Measurements from ENCODE around the gene EGLN1.
"Not testable (repeated sequence)": the region's sequence is repeated elsewhere in the genome, so short reads cannot be mapped to it uniquely, and the experiment has no call there.

The EGLN1 gene

DNA sequence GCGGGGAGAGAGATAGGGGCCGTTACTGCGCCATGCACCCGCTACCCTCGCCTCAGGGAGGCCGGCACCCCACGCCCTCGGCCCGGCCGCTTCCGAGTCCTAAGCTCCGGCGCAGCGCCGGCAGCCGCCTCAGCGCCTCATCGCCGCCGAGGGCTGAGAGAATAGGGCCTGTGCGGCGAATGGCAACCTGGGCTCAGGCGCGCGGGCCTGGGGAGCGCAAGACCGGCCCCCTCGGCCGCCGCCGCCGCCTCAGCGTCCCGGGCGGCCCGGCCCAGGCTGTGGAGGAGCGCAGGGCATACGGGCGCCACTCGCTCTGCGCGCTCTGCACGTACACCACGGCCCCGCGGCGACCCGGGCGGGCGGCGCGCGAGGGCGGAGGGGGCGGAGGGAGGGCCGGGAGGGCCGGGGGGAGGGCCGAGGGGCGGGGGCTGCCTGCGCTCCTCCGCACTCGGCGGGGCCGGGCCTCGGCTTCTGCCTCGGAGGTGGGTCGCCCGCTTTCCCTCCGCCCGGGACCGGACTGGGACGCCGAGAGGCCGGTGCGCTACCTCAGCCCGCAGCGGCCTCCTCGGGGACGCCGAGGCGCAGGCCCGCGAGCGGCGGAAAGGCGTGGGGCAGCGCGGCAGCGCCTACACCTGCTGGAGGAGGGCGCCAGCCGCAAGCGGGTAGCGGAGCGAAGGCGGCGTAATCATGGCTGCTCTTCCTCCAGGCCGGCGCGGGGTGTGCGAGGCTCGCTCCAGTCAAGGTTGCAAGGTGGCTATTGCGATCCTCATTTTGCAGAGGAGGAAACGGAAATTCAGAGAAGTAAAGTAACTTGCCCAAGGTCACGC, at the start of gene EGLN1:
Gene EGLN1, minus strand, starts transcription at position 317 of the 827 bp plus-strand sequence. CDS start 399 bp downstream, outside the sequence.
- DNase-seq (ENCODE audit: extremely low read depth, low read depth), result peak; percentile 76
- TF ChIP-seq, protein P1, sequence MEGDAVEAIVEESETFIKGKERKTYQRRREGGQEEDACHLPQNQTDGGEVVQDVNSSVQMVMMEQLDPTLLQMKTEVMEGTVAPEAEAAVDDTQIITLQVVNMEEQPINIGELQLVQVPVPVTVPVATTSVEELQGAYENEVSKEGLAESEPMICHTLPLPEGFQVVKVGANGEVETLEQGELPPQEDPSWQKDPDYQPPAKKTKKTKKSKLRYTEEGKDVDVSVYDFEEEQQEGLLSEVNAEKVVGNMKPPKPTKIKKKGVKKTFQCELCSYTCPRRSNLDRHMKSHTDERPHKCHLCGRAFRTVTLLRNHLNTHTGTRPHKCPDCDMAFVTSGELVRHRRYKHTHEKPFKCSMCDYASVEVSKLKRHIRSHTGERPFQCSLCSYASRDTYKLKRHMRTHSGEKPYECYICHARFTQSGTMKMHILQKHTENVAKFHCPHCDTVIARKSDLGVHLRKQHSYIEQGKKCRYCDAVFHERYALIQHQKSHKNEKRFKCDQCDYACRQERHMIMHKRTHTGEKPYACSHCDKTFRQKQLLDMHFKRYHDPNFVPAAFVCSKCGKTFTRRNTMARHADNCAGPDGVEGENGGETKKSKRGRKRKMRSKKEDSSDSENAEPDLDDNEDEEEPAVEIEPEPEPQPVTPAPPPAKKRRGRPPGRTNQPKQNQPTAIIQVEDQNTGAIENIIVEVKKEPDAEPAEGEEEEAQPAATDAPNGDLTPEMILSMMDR (IDR thresholded peaks at IDR 0.05; ENCODE audit: low read depth, low read length, missing control alignments), result peak; percentile 20

DNA sequence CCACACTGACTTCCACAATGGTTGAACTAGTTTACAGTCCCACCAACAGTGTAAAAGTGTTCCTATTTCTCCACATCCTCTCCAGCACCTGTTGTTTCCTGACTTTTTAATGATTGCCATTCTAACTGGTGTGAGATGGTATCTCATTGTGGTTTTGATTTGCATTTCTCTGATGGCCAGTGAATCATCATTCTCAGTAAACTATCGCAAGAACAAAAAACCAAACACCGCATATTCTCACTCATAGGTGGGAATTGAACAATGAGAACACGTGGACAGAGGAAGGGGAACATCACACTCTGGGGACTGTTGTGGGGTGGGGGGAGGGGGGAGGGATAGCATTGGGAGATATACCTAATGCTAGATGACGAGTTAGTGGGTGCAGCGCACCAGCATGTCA, 49.4 kb upstream of the EGLN1 start:
- DNase-seq (ENCODE audit: extremely low read depth, low read depth); H3K4me3 ChIP-seq (replicated peaks; ENCODE audit: low read depth, low read length): not testable (repeated sequence)

More for the DNA sequence above, at the start of gene EGLN1:
- H3K4me3 ChIP-seq (replicated peaks; ENCODE audit: low read depth, low read length), result peak within 1 kb of the TSS; percentile 88

DNA sequence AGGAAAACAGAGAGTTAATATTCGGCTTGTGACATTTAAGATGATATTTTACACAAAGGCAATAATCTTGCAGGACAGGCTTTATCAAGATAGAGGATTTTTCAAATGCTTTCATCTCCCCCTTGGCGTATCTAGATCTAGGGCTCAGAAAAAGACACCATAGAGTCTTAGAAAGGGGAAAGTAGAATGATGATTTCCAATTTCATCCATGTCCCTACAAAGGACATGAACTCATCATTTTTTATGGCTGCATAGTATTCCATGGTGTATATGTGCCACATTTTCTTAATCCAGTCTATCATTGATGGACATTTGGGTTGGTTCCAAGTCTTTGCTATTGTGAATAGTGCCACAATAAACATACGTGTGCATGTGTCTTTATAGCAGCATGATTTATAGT, 48.9 kb upstream of the EGLN1 start:
- DNase-seq (ENCODE audit: extremely low read depth, low read depth); H3K4me3 ChIP-seq (replicated peaks; ENCODE audit: low read depth, low read length): not testable (repeated sequence)

DNA sequence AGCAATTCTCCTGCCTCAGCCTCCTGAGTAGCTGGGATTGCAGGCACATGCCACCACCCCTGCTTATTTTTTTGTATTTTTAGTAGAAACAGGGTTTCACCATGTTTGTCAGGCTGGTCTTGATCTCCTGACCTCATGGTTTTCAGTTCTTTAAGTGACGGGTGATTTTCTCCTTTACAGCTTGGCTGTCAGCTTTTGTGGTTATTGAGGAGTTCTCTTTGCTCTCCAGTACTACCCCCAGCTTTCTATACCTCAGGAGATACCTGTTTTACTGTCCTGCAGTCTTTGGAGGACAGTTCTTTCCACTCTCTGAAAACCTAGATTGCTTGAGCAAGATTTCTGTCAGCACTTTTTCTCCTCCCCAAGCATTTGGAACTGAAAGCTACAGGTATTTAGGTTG, 45.9 kb upstream of the EGLN1 start:
- no peak overlapping the region for H3K4me3 ChIP-seq (replicated peaks; ENCODE audit: low read depth, low read length)
- TF ChIP-seq, protein P1 (IDR thresholded peaks at IDR 0.05; ENCODE audit: low read depth, low read length, missing control alignments), result no peak
- DNase-seq (ENCODE audit: extremely low read depth, low read depth), result no peak

DNA sequence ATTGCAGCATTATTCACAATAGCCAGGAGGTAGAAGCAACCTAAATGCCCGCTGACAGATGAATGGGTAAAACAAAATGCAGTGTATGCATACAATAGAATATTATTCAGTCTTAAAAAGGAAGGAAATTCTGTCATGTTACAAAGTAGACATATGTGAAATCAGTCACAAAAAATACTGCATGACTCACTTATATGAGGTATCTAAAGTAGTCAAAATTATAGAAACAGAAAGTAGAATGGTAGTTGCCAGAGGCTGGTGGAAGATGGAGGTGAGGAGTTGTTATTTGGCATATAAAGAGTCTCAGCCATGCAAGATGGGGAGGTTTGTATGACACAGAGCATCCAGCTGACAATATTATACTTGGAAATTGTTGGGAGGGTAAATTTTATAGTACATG, 43.0 kb upstream of the EGLN1 start:
- H3K4me3 ChIP-seq (replicated peaks; ENCODE audit: low read depth, low read length), result no peak overlapping the region
- DNase-seq (ENCODE audit: extremely low read depth, low read depth), result no peak
- TF ChIP-seq, protein P1 (IDR thresholded peaks at IDR 0.05; ENCODE audit: low read depth, low read length, missing control alignments), result no peak

DNA sequence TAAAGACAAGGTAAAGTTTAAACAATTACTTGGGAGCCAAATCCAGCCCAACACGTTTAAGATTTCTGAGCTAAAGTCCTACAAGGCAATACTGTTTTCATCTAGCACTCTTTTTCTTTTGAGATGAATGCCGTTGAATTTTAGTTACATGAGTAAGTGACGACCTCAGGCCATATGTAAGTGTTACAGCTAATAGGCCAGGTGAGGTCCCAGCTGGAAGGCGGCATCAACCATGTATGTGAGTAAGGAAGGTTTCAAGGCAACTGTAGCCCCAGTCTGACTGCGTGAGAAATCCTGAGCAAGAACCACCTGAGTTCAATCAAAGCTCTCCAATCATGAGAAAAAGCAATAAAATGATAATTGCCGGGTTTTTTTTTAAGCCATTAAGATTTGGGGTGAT, 41.5 kb upstream of the EGLN1 start:
- no peak overlapping the region for H3K4me3 ChIP-seq (replicated peaks; ENCODE audit: low read depth, low read length)
- no peak for DNase-seq (ENCODE audit: extremely low read depth, low read depth)
- TF ChIP-seq, protein P1 (IDR thresholded peaks at IDR 0.05; ENCODE audit: low read depth, low read length, missing control alignments), result no peak

DNA sequence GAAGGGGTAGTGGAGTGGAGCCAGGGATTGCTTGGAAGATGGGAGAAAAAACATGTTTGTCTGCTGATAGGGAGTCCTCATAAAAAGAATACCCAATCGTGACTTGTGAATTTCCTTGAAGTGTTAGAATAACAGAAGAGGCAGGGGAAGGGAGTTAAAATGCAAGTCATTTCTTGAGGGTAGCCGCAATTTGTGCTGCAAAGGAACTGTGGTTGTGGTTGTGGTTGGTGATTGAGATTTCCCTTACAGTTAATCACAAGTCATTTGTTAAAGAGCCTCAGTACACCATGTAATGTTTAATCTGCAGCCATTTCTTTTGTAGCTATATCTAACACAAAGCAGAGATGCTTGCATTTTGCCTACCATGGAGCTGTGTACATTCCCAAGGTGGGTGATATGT, 38.5 kb upstream of the EGLN1 start:
- DNase-seq (ENCODE audit: extremely low read depth, low read depth), result no peak
- TF ChIP-seq, protein P1 (IDR thresholded peaks at IDR 0.05; ENCODE audit: low read depth, low read length, missing control alignments), result no peak
- no peak overlapping the region for H3K4me3 ChIP-seq (replicated peaks; ENCODE audit: low read depth, low read length)

DNA sequence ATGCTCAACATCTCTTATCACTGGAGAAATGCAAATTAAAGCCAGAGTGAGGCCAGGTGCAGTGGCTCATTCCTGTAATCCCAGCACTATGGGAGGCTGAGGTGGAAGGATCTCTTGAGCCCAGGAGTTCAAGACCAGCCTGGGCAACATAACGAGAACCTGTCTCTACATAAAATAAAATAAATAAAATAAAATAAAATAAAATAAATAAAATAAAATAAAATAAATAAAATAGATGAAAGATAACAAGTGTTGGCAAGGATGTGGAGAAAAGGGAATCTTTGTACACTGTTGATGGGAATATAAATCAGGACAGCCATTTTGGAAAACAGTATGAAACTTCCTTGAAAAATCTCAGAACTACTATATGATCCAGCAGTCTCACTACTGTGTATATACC, 37.4 kb upstream of the EGLN1 start:
- H3K4me3 ChIP-seq (replicated peaks; ENCODE audit: low read depth, low read length); DNase-seq (ENCODE audit: extremely low read depth, low read depth): not testable (repeated sequence)

DNA sequence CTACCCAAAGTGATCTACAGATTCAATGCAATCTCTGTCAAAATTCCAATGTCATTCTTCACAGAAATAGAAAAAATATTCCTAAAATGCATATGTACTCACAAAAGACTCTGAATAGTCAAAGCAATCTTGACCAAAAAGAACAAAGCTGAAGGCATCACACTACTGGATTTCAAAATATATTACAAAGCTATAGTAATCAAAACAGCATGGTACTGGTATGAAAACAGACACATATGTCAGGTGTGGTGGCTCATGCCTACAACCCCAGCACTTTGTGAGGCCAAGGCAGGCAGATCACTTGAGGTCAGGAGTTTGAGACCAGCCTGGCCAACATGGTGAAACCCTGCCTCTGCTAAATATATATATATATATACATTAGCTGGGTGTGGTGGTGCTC, 35.9 kb upstream of the EGLN1 start:
- H3K4me3 ChIP-seq (replicated peaks; ENCODE audit: low read depth, low read length), result not testable (repeated sequence)

DNA sequence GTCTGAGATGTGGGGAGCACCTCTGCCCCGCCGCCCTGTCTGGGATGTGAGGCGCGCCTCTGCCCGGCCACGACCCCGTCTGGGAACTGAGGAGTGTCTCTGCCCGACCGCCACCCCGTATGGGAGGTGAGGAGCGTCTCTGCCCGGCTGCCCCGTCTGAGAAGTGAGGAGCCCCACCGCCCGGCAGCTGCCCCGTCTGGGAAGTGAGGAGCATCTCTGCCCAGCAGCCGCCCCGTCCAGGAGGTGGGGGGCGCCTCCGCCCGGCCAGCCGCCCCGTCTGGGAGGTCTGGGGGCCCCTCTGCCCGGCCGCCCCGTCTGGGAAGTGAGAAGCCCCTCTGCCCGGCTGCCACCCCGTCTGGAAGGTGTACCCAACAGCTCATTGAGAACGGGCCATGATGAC, 32.0 kb upstream of the EGLN1 start:
- DNase-seq (ENCODE audit: extremely low read depth, low read depth), result not testable (repeated sequence)

More for the DNA sequence above, 35.9 kb upstream of the EGLN1 start:
- DNase-seq (ENCODE audit: extremely low read depth, low read depth), result not testable (repeated sequence)

More for the DNA sequence above, 32.0 kb upstream of the EGLN1 start:
- not testable (repeated sequence) for H3K4me3 ChIP-seq (replicated peaks; ENCODE audit: low read depth, low read length)
